ENCODE results near the gene ST3GAL3.

- TF ChIP-seq SIN3A (IDR thresholded peaks at IDR 0.05; ENCODE audit: borderline replicate concordance, low read depth, low read length) (no peak), CTCF (IDR thresholded peaks at IDR 0.05) (no peak), REST (IDR thresholded peaks at IDR 0.05; ENCODE audit: low read depth, low read length) (no peak), EZH2phosphoT487 (IDR thresholded peaks at IDR 0.05; ENCODE audit: borderline replicate concordance, low read depth) (no peak)
These were observed 15.5 kb downstream of the ST3GAL3 start for GRCh38 chr1:43722810-43723209.

Data from SK-N-SH (cell line).